Stimulated activated CD8-positive, alpha-beta memory T cell treated with anti-CD3 and anti-CD28 coated beads, Interleukin-15, amount 100 ng/mL, for 1 hour (primary cell): ENCODE results near the gene CLCN1.

ENCODE experiments used
- DNase-seq: peaks from one replicate; pipeline ENCODE4 v3.0.0-alpha.2; 2020; ENCODE audit warnings: low read depth

Gene CLCN1

GRCh38 chr7:143363016-143363937, 47.4 kb downstream of the CLCN1 start:
- no peak for DNase-seq

DNA sequence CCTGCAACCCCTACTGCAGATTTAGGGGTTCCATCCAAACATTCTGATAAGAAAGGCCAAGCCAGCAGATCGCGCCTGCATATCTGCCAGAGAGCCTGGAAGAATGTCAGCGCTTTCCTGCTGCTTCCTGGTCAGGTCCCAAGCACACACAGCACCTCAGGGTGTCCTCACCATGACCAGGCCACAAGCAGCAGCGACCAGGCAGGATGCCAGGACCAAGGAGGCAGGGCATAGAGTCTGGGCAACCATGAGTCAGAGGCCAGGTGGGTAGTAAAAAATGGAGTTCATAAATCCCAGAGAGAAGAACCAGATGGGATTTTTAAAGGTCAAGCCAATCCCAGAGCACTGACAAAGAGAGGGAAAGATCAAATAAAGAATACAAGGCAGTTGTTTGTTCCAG, 52.1 kb downstream of the CLCN1 start:
- no peak for DNase-seq

- no peak for DNase-seq
Observed at GRCh38 chr7:143368387-143368786, 52.5 kb downstream of the CLCN1 start.

DNA sequence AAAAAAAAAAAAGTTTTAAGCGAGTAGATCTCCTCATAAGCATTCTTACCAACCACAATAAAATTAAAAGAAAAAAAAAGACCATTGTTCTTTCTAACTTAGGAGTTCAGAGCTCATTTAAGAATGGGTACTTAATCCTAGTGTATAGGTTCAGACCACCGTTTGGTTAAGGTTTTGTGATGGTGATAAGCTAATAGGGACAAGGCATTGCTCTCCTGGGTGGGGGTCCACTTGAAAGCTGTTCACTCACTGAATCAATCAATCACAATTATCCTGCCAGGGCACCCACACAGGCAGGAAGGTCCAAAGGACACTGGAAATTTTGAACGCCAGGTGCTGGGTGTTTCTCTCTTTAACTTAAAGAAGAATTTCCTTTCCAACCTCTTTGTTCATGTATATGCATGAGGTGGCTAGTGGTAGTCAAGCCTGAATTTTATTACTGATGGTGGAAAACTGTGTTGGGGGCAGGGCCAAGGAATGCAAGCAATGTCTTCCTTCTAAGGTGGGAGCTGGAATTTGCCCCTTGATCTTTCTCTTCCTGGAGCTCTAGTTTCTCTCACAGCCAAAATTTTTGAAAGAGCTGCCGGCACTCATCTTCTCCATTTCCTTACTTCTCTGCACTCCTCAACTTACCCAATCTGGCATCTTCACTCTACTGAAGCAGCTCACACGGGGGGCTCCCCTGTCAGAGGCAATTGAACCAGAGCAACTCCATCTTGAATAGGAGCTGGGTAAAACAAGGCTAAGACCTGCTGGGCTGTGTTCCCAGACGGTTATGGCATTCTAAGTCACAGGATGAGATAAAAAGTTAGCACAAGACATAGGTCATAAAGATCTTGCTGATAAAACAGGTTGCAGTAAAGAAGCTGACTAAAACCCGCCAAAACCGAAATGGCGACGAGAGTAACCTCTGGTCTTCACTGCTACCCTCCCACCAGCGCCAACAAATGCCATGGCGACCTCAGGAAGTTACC, 54.1 kb downstream of the CLCN1 start:
- no peak for DNase-seq

- no peak for DNase-seq
Observed at GRCh38 chr7:143372070-143372469, 56.2 kb downstream of the CLCN1 start.

- DNase-seq: no peak
Observed at GRCh38 chr7:143373255-143373794, 57.4 kb downstream of the CLCN1 start.

DNA sequence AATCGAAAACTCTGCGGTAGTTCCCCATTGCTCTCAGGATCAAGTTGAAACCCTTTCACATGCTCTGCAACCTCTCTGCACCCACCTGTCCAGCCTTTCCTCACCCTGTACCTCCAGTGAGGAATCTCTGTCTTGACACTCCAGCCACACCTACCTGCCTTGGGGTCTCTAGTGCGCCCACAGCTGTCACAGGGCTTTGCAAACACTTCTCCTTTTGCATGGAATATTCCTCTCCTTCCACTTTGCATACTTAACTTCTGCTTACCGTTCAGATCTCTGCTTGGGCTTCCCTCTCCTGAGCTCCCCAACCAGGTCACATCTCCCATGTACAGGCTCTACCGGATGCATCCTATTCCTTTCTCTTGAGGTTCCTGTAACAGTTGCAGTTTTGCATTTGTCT, 58.6 kb downstream of the CLCN1 start:
- no peak for DNase-seq

DNA sequence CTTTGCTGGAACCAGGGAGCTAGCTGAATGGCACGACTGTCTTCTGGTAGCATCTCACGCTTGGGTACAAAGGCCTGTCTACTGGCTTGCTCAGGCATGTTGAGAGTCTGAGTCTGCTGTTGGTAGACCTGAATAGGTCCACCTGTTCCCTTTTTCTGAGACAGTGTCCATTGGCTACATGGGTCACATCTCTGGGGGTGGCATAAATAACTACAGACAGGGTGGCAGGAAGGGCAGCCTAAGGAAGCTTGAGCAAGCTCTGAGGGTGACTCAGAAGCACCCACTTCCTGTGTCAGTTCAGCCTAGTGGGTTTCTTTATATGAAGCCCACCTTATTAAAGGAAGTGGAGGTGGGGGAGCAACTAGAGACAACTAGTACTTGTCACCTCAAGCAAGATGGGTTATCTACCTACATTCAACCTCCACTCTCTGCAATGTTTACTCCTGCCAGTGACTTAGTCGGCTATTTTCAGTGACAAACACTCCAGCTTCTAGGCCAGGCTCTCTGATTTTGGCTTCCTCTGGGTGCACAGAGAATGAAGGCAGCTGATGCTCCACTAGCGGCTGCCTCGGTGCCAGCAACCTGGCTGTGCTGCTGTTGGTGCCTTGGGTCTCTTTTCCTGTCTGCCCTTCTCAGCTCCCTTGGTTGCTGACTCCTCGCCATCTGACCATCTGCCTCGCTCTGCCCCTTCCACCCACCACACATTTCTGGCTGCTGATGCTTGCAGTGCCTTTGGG, 59.6 kb downstream of the CLCN1 start:
- no peak for DNase-seq

GRCh38 chr7:143376396-143376795, 60.5 kb downstream of the CLCN1 start:
- DNase-seq: no peak

- DNase-seq: no peak
Observed at GRCh38 chr7:143379611-143380259, 63.8 kb downstream of the CLCN1 start.

DNA sequence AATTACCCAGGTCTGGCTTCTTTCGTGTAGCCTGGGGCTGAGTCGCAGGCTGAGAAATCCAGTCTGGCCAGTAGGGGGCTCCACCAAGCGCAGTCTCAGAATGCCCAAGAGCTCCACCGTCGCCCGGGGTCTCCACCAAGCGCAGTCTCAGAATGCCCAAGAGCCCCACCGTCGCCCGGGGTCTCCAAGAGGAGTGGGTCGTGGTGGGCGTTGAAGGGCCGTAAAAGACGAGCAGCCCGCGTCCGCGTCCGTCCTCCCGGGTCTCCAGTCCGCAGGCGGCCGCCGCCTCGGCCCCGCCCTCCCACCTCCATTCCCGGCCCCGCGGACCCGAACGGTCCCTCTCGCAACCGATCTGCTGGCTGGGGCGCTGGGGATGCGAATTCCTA, 64.3 kb downstream of the CLCN1 start:
- peak; percentile 81 for DNase-seq

DNA sequence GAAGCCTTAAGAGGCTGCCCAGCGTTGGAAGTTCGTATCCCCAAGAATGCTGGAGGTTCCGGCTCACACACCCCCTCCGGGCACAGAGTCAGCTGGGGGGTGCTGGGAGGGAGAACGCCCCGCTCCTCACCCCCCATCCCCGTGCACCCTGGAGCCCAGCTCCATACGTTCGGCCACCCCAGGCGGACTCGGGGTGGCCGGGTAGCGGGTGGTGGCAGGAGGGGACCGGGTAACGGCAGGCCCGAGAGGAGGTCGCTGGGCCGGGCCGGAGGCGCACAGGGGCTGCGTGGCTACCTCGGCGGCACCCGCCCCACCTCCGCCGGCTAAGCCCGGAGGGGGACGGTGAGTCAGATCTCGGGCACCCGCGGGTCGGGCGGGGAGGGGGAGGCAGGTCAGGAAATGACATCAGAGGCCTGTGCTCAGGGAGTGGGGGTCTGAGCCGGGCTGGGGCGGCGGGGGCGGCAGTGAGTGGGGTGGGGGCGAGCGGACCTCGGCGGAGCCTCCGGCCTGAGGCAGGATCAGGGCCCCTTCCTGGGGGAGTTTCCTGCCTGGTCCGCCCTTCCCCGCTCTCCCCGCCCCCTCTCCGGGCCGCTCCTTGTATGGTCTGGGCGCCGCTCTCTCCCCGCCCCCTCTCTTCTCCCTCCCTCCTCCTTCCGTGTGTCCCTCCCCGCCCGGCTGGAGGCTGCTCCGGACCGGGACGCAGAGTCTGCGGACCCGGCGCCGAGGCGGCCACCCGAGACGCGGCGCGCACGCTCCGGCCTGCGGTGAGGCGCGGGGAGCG, 64.9 kb downstream of the CLCN1 start, which contains the start of gene ZYX:
ZYX (plus strand) TSS at position 700 of the 781 bp plus-strand sequence. CDS start 227 bp downstream, outside the sequence.
- peak; percentile 75 for DNase-seq

- no peak for DNase-seq
Observed at GRCh38 chr7:143381427-143382125, 65.7 kb downstream of the CLCN1 start.

GRCh38 chr7:143382126-143382790, 66.3 kb downstream of the CLCN1 start:
- no peak for DNase-seq

- no peak for DNase-seq
Observed at GRCh38 chr7:143382791-143383641, 67.1 kb downstream of the CLCN1 start.

GRCh38 chr7:143383642-143383957, 67.7 kb downstream of the CLCN1 start:
- no peak for DNase-seq

- DNase-seq: no peak
Observed at GRCh38 chr7:143384148-143384547, 68.2 kb downstream of the CLCN1 start.
